Activated naive CD4-positive, alpha-beta T cell (primary cell): ENCODE results near the gene ORC3.

ENCODE experiments used
- DNase-seq, 4 experiments: peaks; one replicate each; lab custom pipeline; 2025; lab: John Stamatoyannopoulos, UW

Gene ORC3

GRCh38 chr6:87589693-87590416 lies at the start of gene ORC3, which contains the start of gene RARS2:
TSS of gene ORC3 (plus strand) at chr6:87590135. CDS start at chr6:87590169, 34 bp downstream.
TSS of gene RARS2 (minus strand) at chr6:87589987. CDS start at chr6:87589957, 30 bp downstream.
- DNase-seq = peak; percentile 85 to 92 (median 90)

- no peak for DNase-seq
Observed at GRCh38 chr6:87540539-87540938, 49.4 kb upstream of the ORC3 start.

GRCh38 chr6:87541041-87541440 lies 48.9 kb upstream of the ORC3 start:
- no peak for DNase-seq

- DNase-seq = no peak
Observed at GRCh38 chr6:87541744-87542143, 48.2 kb upstream of the ORC3 start.

- DNase-seq = no peak
Observed at GRCh38 chr6:87543696-87544473, 46.0 kb upstream of the ORC3 start.

GRCh38 chr6:87544474-87544735 lies 45.5 kb upstream of the ORC3 start:
- DNase-seq = no peak

GRCh38 chr6:87551799-87552198 lies 38.1 kb upstream of the ORC3 start:
- DNase-seq = no peak

GRCh38 chr6:87553159-87553765 lies 36.7 kb upstream of the ORC3 start:
- no peak for DNase-seq

GRCh38 chr6:87555506-87555905 lies 34.4 kb upstream of the ORC3 start:
- no peak for DNase-seq

GRCh38 chr6:87558446-87558845 lies 31.5 kb upstream of the ORC3 start:
- no peak for DNase-seq

- DNase-seq = no peak
Observed at GRCh38 chr6:87561017-87561416, 28.9 kb upstream of the ORC3 start.

- no peak for DNase-seq
Observed at GRCh38 chr6:87572021-87572420, 17.9 kb upstream of the ORC3 start.

- no peak for DNase-seq
Observed at GRCh38 chr6:87572883-87573282, 17.1 kb upstream of the ORC3 start.

GRCh38 chr6:87573307-87574024 lies 16.5 kb upstream of the ORC3 start:
- no peak for DNase-seq

- no peak for DNase-seq
Observed at GRCh38 chr6:87574237-87574804, 15.6 kb upstream of the ORC3 start.

- DNase-seq = no peak
Observed at GRCh38 chr6:87575423-87575822, 14.5 kb upstream of the ORC3 start.

- no peak for DNase-seq
Observed at GRCh38 chr6:87583822-87584221, 6.1 kb upstream of the ORC3 start.

GRCh38 chr6:87586371-87587077 lies 3.4 kb upstream of the ORC3 start:
- DNase-seq = no peak

GRCh38 chr6:87588756-87589407 lies 1.1 kb upstream of the ORC3 start:
- no peak for DNase-seq

- DNase-seq = no peak
Observed at GRCh38 chr6:87590417-87590880, 514 bp downstream of the ORC3 start.

- DNase-seq = no peak
Observed at GRCh38 chr6:87590990-87591389, 1.1 kb downstream of the ORC3 start.
